GM23338 (cell line): ENCODE measurements around the gene TRUB2. TPM values are rescaled to one million over a fixed set of nuclear protein-coding genes. Genes with fewer than 3 reads are reported as not detected.

Experiments
- ATAC-seq: fragments of 200-7000 bp; cut with Tn5 transposase; 3 replicates; pipeline ENCODE4 v1.9.1; 2020
- DNase-seq: peaks from one replicate; pipeline ENCODE4 v3.0.0-alpha.2; 2015; ENCODE audit warnings: low spot score
- H2AFZ ChIP-seq: fragments of 200-600 bp; sonication (generic); 2 replicates; pipeline ENCODE4 v1.8.0; 2016; ENCODE audit warnings: antibody characterized with exemption, mild to moderate bottlenecking, moderate library complexity
- H3F3A ChIP-seq: fragments of 200-600 bp; sonication (generic); replicated peaks from 2 replicates; pipeline ENCODE4 v1.8.0; 2017; ENCODE audit warnings: antibody characterized with exemption, mixed run types, low read depth
- H3K27ac ChIP-seq: fragments of 200-600 bp; sonication (generic); 2 replicates; pipeline ENCODE4 v1.6.1; 2016; ENCODE audit warnings: low read depth
- H3K27me3 ChIP-seq: fragments of 200-600 bp; sonication (generic); 2 replicates; pipeline ENCODE4 v1.8.0; 2016; ENCODE audit warnings: mild to moderate bottlenecking, mixed run types, moderate library complexity; ENCODE audit not compliant: insufficient read depth
- H3K36me3 ChIP-seq: fragments of 200-600 bp; sonication (generic); 2 replicates; pipeline ENCODE4 v1.8.0; 2016; ENCODE audit warnings: mild to moderate bottlenecking; ENCODE audit not compliant: insufficient read depth
- H3K4me1 ChIP-seq: fragments of 200-600 bp; sonication (generic); 2 replicates; pipeline ENCODE4 v1.8.0; 2016; ENCODE audit warnings: mild to moderate bottlenecking, moderate library complexity; ENCODE audit not compliant: insufficient read depth
- H3K4me2 ChIP-seq: fragments of 200-600 bp; sonication (generic); 2 replicates; pipeline ENCODE4 v1.7.1; 2017; ENCODE audit warnings: mixed run types
- H3K4me3 ChIP-seq: fragments of 200-600 bp; sonication (generic); 2 replicates; pipeline ENCODE4 v1.6.1; 2016; ENCODE audit warnings: mixed run types
- H3K79me2 ChIP-seq: fragments of 200-600 bp; sonication (generic); replicated peaks from 2 replicates; pipeline ENCODE4 v1.8.0; 2017; ENCODE audit warnings: mild to moderate bottlenecking; ENCODE audit not compliant: insufficient read depth
- H3K9me2 ChIP-seq: fragments of 200-600 bp; sonication (generic); 2 replicates; pipeline ENCODE4 v1.8.0; 2017; ENCODE audit not compliant: insufficient read depth
- H4K20me1 ChIP-seq: fragments of 200-600 bp; sonication (generic); replicated peaks from 2 replicates; pipeline ENCODE4 v1.8.0; 2017; ENCODE audit warnings: mild to moderate bottlenecking; ENCODE audit not compliant: insufficient read depth
- H3K27ac Mint-ChIP-seq: 2 replicates; pipeline ENCODE4 v1.8.0; 2020; ENCODE audit warnings: inconsistent platforms, mild to moderate bottlenecking, moderate library complexity, mixed read lengths
- H3K27me3 Mint-ChIP-seq: 3 replicates; pipeline ENCODE4 v1.8.0; 2022; ENCODE audit warnings: low read depth, mild to moderate bottlenecking, moderate library complexity, mixed read lengths, inconsistent platforms; ENCODE audit not compliant: insufficient read depth, poor library complexity
- H3K36me3 Mint-ChIP-seq: 3 replicates; pipeline ENCODE4 v1.8.0; 2021; ENCODE audit warnings: low read depth, mild to moderate bottlenecking, inconsistent platforms, moderate library complexity, mixed read lengths
- H3K4me1 Mint-ChIP-seq: 3 replicates; pipeline ENCODE4 v1.8.0; 2020; ENCODE audit warnings: mild to moderate bottlenecking, inconsistent platforms, mixed read lengths
- H3K4me3 Mint-ChIP-seq: 3 replicates; pipeline ENCODE4 v1.8.0; 2021; ENCODE audit warnings: moderate library complexity, mild to moderate bottlenecking, inconsistent platforms, mixed read lengths
- H3K9me3 Mint-ChIP-seq: 3 replicates; pipeline ENCODE4 v1.8.0; 2020; ENCODE audit warnings: moderate library complexity, mild to moderate bottlenecking, inconsistent platforms, mixed read lengths
- CREB1 ChIP-seq: fragments of 250-450 bp; sonication (Bioruptor Pico); IDR thresholded peaks from 2 replicates; pipeline ENCODE4 v1.5.0; 2020; ENCODE audit warnings: low read depth, mild to moderate bottlenecking, moderate library complexity
- ETS1 ChIP-seq: IDR thresholded peaks from 2 replicates; pipeline ENCODE4 v1.6.1; 2016; ENCODE audit warnings: antibody characterized with exemption
- EZH2 ChIP-seq: fragments of 200-600 bp; sonication (generic); IDR thresholded peaks from one replicate; pipeline ENCODE4 v1.8.0; 2017; ENCODE audit warnings: antibody characterized with exemption, mild to moderate bottlenecking, low read depth; ENCODE audit not compliant: unreplicated experiment
- EZH2phosphoT487 ChIP-seq: fragments of 200-600 bp; sonication (generic); IDR thresholded peaks from one replicate; pipeline ENCODE4 v1.8.1; 2018; ENCODE audit warnings: antibody characterized with exemption; ENCODE audit not compliant: unreplicated experiment
- JUNB ChIP-seq: IDR thresholded peaks from one replicate; pipeline ENCODE4 v1.6.1; 2016; ENCODE audit warnings: antibody characterized with exemption; ENCODE audit not compliant: unreplicated experiment
- NANOG ChIP-seq: IDR thresholded peaks from 2 replicates; pipeline ENCODE4 v1.6.1; 2016; ENCODE audit warnings: antibody characterized with exemption, borderline replicate concordance
- REST ChIP-seq: IDR thresholded peaks from one replicate; pipeline ENCODE4 v1.6.1; 2018; ENCODE audit warnings: antibody characterized with exemption; ENCODE audit not compliant: unreplicated experiment
- STAT1 ChIP-seq: IDR thresholded peaks from one replicate; pipeline ENCODE4 v1.6.1; 2016; ENCODE audit warnings: antibody characterized with exemption; ENCODE audit not compliant: unreplicated experiment
- polyA plus RNA-seq: library from polyadenylated mRNA; unstranded; fragments of >200 nt; fragmentation: Nextera tagmentation; extraction: Ambion mirVana; gene quantifications from 2 replicates; pipeline ENCODE4 v1.2.1, GENCODE V29; 2016
- total RNA-seq: library from RNA; depleted of rRNA; stranded (reverse); fragments of >200 nt; shearing (Covaris generic); gene quantifications from 2 replicates; pipeline ENCODE4 v1.2.3, GENCODE V29; 2014
- TF ChIP-seq, protein P1 (sequence below): fragments of 250-450 bp; sonication (Bioruptor Pico); IDR thresholded peaks from 2 replicates; pipeline ENCODE4 v1.5.0; 2020; ENCODE audit warnings: mild to moderate bottlenecking, moderate library complexity
- TF ChIP-seq, protein P2 (sequence below), 2 experiments: fragments of 200-600 bp in 1 of 2; sonication (generic) in 1 of 2; conservative IDR thresholded peaks; 2 replicates each; pipeline versions ENCODE4 v1.5.1 to v1.6.1; 2016 to 2017; ENCODE audit warnings: antibody characterized with exemption in 2 of 2, low read depth in 2 of 2, mild to moderate bottlenecking in 2 of 2, moderate library complexity in 1 of 2

Gene TRUB2
- total and polyA plus RNA-seq, 2 experiments from 2014 or later: 15.4 to 31.4 TPM

DNA sequence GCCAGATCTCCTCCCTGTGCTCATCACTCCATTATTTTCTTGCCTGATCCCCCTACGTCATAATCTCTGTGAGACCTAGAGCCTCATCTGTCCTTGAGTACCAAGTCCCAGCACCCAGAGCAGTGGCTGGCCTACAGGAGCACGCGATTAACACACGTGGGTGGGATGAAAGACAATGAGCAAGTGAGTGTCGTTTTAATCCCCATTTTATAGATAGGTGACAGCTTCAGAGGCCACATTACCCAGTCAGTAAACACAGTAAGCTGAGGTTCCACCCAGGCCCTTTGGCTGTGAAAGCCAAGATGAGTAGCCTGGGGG lies 17.3 kb downstream of the TRUB2 start:
- Mint-ChIP-seq H3K36me3 (peaks cover 20% of the 10 kb centered on the region), H3K4me3 (no peak overlapping the region), H3K27me3 (peaks cover 8% of the 10 kb centered on the region), H3K4me1 (no peaks in the 10 kb centered on the region), H3K9me3 (no peaks in the 10 kb centered on the region), H3K27ac (no peak overlapping the region)
- no peaks in the 10 kb centered on the region for H3K79me2 ChIP-seq
- no peak overlapping the region for H3K4me3 ChIP-seq
- H3K27me3 ChIP-seq: no peaks in the 10 kb centered on the region
- no peak overlapping the region for H3K27ac ChIP-seq
- no peak overlapping the region for H3K4me2 ChIP-seq
- H3K9me2 ChIP-seq: no peaks in the 10 kb centered on the region
- H3K36me3 ChIP-seq: 0 out of 2 replicates have a peak, but pooled peaks cover 8% of the 10 kb centered on the region
- no peaks in the 10 kb centered on the region for H3K4me1 ChIP-seq
- TF ChIP-seq JUNB: no peak
- no peak for TF ChIP-seq EZH2
- no peak for TF ChIP-seq REST
- no peak for TF ChIP-seq NANOG
- TF ChIP-seq, protein P1, sequence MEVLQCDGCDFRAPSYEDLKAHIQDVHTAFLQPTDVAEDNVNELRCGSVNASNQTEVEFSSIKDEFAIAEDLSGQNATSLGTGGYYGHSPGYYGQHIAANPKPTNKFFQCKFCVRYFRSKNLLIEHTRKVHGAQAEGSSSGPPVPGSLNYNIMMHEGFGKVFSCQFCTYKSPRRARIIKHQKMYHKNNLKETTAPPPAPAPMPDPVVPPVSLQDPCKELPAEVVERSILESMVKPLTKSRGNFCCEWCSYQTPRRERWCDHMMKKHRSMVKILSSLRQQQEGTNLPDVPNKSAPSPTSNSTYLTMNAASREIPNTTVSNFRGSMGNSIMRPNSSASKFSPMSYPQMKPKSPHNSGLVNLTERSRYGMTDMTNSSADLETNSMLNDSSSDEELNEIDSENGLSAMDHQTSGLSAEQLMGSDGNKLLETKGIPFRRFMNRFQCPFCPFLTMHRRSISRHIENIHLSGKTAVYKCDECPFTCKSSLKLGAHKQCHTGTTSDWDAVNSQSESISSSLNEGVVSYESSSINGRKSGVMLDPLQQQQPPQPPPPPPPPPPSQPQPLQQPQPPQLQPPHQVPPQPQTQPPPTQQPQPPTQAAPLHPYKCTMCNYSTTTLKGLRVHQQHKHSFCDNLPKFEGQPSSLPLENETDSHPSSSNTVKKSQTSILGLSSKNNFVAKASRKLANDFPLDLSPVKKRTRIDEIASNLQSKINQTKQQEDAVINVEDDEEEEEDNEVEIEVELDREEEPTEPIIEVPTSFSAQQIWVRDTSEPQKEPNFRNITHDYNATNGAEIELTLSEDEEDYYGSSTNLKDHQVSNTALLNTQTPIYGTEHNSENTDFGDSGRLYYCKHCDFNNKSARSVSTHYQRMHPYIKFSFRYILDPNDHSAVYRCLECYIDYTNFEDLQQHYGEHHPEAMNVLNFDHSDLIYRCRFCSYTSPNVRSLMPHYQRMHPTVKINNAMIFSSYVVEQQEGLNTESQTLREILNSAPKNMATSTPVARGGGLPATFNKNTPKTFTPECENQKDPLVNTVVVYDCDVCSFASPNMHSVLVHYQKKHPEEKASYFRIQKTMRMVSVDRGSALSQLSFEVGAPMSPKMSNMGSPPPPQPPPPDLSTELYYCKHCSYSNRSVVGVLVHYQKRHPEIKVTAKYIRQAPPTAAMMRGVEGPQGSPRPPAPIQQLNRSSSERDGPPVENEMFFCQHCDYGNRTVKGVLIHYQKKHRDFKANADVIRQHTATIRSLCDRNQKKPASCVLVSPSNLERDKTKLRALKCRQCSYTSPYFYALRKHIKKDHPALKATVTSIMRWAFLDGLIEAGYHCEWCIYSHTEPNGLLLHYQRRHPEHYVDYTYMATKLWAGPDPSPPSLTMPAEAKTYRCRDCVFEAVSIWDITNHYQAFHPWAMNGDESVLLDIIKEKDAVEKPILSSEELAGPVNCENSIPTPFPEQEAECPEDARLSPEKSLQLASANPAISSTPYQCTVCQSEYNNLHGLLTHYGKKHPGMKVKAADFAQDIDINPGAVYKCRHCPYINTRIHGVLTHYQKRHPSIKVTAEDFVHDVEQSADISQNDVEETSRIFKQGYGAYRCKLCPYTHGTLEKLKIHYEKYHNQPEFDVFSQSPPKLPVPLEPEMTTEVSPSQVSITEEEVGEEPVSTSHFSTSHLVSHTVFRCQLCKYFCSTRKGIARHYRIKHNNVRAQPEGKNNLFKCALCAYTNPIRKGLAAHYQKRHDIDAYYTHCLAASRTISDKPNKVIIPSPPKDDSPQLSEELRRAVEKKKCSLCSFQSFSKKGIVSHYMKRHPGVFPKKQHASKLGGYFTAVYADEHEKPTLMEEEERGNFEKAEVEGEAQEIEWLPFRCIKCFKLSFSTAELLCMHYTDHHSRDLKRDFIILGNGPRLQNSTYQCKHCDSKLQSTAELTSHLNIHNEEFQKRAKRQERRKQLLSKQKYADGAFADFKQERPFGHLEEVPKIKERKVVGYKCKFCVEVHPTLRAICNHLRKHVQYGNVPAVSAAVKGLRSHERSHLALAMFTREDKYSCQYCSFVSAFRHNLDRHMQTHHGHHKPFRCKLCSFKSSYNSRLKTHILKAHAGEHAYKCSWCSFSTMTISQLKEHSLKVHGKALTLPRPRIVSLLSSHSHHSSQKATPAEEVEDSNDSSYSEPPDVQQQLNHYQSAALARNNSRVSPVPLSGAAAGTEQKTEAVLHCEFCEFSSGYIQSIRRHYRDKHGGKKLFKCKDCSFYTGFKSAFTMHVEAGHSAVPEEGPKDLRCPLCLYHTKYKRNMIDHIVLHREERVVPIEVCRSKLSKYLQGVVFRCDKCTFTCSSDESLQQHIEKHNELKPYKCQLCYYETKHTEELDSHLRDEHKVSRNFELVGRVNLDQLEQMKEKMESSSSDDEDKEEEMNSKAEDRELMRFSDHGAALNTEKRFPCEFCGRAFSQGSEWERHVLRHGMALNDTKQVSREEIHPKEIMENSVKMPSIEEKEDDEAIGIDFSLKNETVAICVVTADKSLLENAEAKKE (CRISPR knock-in tag): no peak
- TF ChIP-seq CREB1 (CRISPR knock-in tag): no peak
- TF ChIP-seq STAT1: no peak
- TF ChIP-seq EZH2phosphoT487: no peak
- TF ChIP-seq ETS1: no peak
- TF ChIP-seq, protein P2, sequence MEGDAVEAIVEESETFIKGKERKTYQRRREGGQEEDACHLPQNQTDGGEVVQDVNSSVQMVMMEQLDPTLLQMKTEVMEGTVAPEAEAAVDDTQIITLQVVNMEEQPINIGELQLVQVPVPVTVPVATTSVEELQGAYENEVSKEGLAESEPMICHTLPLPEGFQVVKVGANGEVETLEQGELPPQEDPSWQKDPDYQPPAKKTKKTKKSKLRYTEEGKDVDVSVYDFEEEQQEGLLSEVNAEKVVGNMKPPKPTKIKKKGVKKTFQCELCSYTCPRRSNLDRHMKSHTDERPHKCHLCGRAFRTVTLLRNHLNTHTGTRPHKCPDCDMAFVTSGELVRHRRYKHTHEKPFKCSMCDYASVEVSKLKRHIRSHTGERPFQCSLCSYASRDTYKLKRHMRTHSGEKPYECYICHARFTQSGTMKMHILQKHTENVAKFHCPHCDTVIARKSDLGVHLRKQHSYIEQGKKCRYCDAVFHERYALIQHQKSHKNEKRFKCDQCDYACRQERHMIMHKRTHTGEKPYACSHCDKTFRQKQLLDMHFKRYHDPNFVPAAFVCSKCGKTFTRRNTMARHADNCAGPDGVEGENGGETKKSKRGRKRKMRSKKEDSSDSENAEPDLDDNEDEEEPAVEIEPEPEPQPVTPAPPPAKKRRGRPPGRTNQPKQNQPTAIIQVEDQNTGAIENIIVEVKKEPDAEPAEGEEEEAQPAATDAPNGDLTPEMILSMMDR (conservative IDR thresholded peaks at IDR 0.05; ENCODE audit: low read depth in 2 of 2): no peak
- ATAC-seq (no peak; the same call in 2 of the 3 replicates), DNase-seq (no peak)
- no peaks in the 10 kb centered on the region for H4K20me1 ChIP-seq
- H2AFZ ChIP-seq: no peak overlapping the region
- no peaks in the 10 kb centered on the region for H3F3A ChIP-seq
